GM18867 (cell line): Measurements from ENCODE around the gene OR51E1.

Experiments used
- ATAC-seq: cut with Tn5 transposase; IDR thresholded peaks from one replicate; pipeline ENCODE4 v1.9.1; 2021; ENCODE audit warnings: mild to moderate bottlenecking, moderate library complexity; ENCODE audit not compliant: unreplicated experiment

OR51E1 gene

GRCh38 chr11:4647766-4648165, 4.0 kb downstream of the OR51E1 start:
- no peak for ATAC-seq

- peak; percentile 85 for ATAC-seq
These were observed 11.0 kb downstream of the OR51E1 start for GRCh38 chr11:4654635-4655369.

- no peak for ATAC-seq
These were observed 15.1 kb downstream of the OR51E1 start for GRCh38 chr11:4658629-4659445.

- no peak for ATAC-seq
These were observed 19.1 kb downstream of the OR51E1 start for GRCh38 chr11:4662876-4663275.

GRCh38 chr11:4664183-4664582, 20.4 kb downstream of the OR51E1 start:
- ATAC-seq: no peak

- no peak for ATAC-seq
These were observed 21.0 kb downstream of the OR51E1 start for GRCh38 chr11:4664786-4665185.

- ATAC-seq: no peak
These were observed 21.6 kb downstream of the OR51E1 start for GRCh38 chr11:4665424-4665823.

- no peak for ATAC-seq
These were observed 28.0 kb downstream of the OR51E1 start for GRCh38 chr11:4671741-4672140.

GRCh38 chr11:4672470-4672869, 28.7 kb downstream of the OR51E1 start:
- ATAC-seq: no peak

GRCh38 chr11:4673781-4674180, 30.0 kb downstream of the OR51E1 start:
- ATAC-seq: no peak

GRCh38 chr11:4677948-4678347, 34.2 kb downstream of the OR51E1 start:
- no peak for ATAC-seq

- ATAC-seq: no peak
These were observed 36.6 kb downstream of the OR51E1 start for GRCh38 chr11:4680341-4680740.

- no peak for ATAC-seq
These were observed 39.0 kb downstream of the OR51E1 start for GRCh38 chr11:4682623-4683419.

- ATAC-seq: no peak
These were observed 41.0 kb downstream of the OR51E1 start for GRCh38 chr11:4684631-4685285.

GRCh38 chr11:4695442-4695841, 51.7 kb downstream of the OR51E1 start:
- ATAC-seq: no peak

GRCh38 chr11:4697585-4697984, 53.8 kb downstream of the OR51E1 start, which contains the start of gene OR51E2:
TSS of gene OR51E2 (minus strand) at chr11:4697853. CDS start at chr11:4682711, 15,142 bp downstream.
- ATAC-seq: no peak

GRCh38 chr11:4699697-4700435, 56.1 kb downstream of the OR51E1 start:
- peak; percentile 91 for ATAC-seq

- ATAC-seq: no peak
These were observed 56.6 kb downstream of the OR51E1 start for GRCh38 chr11:4700436-4700820.

- ATAC-seq: peak; percentile 61
These were observed 60.4 kb downstream of the OR51E1 start, which contains the start of gene MMP26 for GRCh38 chr11:4704054-4704789. TSS of gene MMP26 (plus strand) at chr11:4704784.
